Activated naive CD8-positive, alpha-beta T cell treated with anti-CD3 and anti-CD28 coated beads, Interleukin-2, amount 50 U/mL, for 24 hours (primary cell): ENCODE measurements around the gene ESPL1.

Experiments
- ATAC-seq: fragments of 150-1000 bp; cut with Tn5 transposase; one replicate; pipeline ENCODE4 v1.10.0; 2021
- DNase-seq: peaks from one replicate; pipeline ENCODE4 v3.0.0; 2021
- H3K27ac Mint-ChIP-seq: one replicate; pipeline ENCODE4 v1.8.0; 2021; ENCODE audit warnings: mild to moderate bottlenecking, mixed read lengths
- H3K27me3 Mint-ChIP-seq: one replicate; pipeline ENCODE4 v1.8.0; 2021; ENCODE audit warnings: mixed read lengths
- H3K36me3 Mint-ChIP-seq: one replicate; pipeline ENCODE4 v1.8.0; 2021; ENCODE audit warnings: low read depth, mixed read lengths
- H3K4me1 Mint-ChIP-seq: one replicate; pipeline ENCODE4 v1.8.0; 2021; ENCODE audit warnings: mixed read lengths
- H3K4me3 Mint-ChIP-seq: one replicate; pipeline ENCODE4 v1.8.0; 2021; ENCODE audit warnings: mild to moderate bottlenecking, moderate library complexity, mixed read lengths
- H3K9me3 Mint-ChIP-seq: one replicate; pipeline ENCODE4 v1.8.0; 2021; ENCODE audit warnings: mixed read lengths

ESPL1 gene

DNA sequence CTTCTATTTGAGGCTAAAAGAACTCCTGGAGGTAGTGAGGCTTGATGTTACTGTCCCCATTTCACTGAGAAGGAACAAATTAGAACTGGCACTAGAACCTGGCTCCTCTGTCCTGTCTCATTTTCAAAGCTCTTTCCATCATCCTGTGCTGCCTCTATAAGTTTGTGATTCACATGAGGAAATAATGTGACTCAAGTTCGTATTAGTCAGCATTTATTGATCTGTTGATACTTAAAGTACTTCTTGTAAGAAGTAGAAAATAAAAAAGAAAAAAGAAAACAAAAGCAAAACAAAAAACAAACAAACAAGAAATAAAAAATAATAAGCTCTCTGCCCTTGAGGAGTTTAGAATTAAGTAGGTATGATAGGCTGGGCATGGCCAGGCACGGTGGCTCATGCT is 2.3 kb upstream of the ESPL1 start:
- no peaks in the 10 kb centered on the region for H3K9me3 Mint-ChIP-seq
- H3K4me1 Mint-ChIP-seq, result peaks cover 38% of the 10 kb centered on the region
- DNase-seq, result no peak
- H3K4me3 Mint-ChIP-seq, result no peak overlapping the region
- no peaks in the 10 kb centered on the region for H3K27me3 Mint-ChIP-seq
- H3K36me3 Mint-ChIP-seq, result peaks cover 20% of the 10 kb centered on the region
- H3K27ac Mint-ChIP-seq, result no peak overlapping the region
- ATAC-seq, result no peak

DNA sequence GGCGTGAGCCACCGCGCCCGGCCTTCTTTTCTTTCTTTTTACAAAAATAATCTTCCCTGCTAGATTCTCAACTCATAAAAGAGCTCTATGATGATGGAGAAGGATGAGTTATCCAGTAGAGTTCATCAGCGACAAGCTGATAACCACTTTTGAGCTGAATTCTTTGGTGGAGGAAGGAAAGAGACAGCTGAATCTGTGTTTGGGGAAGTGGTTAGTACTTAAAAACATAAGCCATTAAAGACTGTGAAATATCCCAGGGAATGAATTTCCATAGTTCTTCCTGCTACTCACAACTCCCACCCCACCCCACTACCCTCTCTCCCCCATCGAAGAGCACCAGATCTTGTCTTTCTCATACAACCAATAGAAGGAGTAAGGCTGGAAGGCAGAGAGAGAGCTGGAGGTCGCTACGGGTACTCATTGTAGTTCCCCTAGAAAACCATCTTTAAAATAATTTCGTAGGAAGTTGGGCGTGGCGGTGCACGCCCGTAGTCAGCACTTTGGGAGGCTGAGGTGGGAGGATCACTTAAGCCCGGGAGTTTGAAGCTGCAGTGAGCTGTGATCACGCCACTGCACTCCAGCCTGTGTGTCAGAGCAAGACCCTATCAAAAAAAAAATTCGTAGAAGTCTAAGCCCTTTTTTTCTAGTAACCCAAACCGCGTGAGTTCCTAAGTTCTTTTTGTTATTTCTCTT is 647 bp upstream of the ESPL1 start:
- peak; percentile 59 for ATAC-seq
- H3K4me1 Mint-ChIP-seq, result peaks cover 42% of the 10 kb centered on the region
- peaks cover 30% of the 10 kb centered on the region for H3K36me3 Mint-ChIP-seq
- H3K9me3 Mint-ChIP-seq, result no peaks in the 10 kb centered on the region
- peak overlapping the region; percentile 99 for H3K27ac Mint-ChIP-seq
- no peaks in the 10 kb centered on the region for H3K27me3 Mint-ChIP-seq
- peak; percentile 51 for DNase-seq
- H3K4me3 Mint-ChIP-seq, result peak overlapping the region; percentile 100

GRCh38 chr12:53268630-53269562 is 797 bp downstream of the ESPL1 start:
- H3K27me3 Mint-ChIP-seq, result no peaks in the 10 kb centered on the region

DNA sequence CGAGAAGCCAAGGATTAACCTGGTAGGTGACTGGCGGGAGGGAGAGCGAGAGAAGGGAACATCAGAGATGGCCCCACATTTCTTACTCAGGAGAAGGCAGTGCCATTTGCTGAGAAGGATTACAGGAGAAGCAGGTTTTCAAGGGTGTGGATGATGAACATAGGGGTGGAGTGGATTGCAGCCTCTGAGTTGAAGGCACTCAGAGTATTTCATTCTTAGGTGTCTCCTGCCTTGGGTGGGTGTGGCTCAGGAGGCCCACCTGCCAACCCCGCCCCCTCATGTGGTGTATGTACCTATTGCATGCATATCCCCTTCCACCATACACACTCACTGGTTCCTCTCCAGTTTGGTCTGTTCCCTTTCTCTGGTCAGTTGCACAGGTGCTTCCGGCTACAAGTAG is 6.3 kb downstream of the ESPL1 start:
- H3K36me3 Mint-ChIP-seq, result peaks cover 49% of the 10 kb centered on the region

More at GRCh38 chr12:53268630-53269562, 797 bp downstream of the ESPL1 start:
- Mint-ChIP-seq H3K4me3 (peak overlapping the region; percentile 100), H3K9me3 (no peaks in the 10 kb centered on the region), H3K27ac (peak overlapping the region; percentile 99), H3K4me1 (peaks cover 42% of the 10 kb centered on the region), H3K36me3 (peaks cover 30% of the 10 kb centered on the region)
- DNase-seq, result no peak
- no peak for ATAC-seq

DNA sequence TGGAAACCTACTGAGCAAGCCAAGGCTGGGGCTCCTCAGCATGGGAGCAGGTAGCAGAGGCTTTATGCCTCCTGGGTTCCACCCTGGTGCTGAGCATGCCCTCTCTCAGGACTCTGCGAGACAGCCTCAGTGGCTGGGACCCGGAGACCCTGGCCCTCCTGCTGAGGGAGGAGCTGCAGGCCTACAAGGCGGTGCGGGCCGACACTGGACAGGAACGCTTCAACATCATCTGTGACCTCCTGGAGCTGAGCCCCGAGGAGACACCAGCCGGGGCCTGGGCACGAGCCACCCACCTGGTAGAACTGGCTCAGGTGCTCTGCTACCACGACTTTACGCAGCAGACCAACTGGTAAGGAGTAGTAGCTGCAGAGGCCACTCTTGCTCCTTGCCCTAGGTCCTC is 8.4 kb downstream of the ESPL1 start:
- Mint-ChIP-seq H3K4me1 (peaks cover 4% of the 10 kb centered on the region), H3K4me3 (no peak overlapping the region), H3K27me3 (no peaks in the 10 kb centered on the region), H3K9me3 (no peaks in the 10 kb centered on the region), H3K36me3 (peaks cover 45% of the 10 kb centered on the region), H3K27ac (no peak overlapping the region)
- DNase-seq (no peak), ATAC-seq (no peak)

More for the DNA sequence above, 6.3 kb downstream of the ESPL1 start:
- H3K27me3 Mint-ChIP-seq, result no peaks in the 10 kb centered on the region
- ATAC-seq (no peak), DNase-seq (no peak)
- H3K27ac Mint-ChIP-seq, result no peak overlapping the region
- H3K9me3 Mint-ChIP-seq, result no peaks in the 10 kb centered on the region
- H3K4me3 Mint-ChIP-seq, result no peak overlapping the region
- peaks cover 16% of the 10 kb centered on the region for H3K4me1 Mint-ChIP-seq

DNA sequence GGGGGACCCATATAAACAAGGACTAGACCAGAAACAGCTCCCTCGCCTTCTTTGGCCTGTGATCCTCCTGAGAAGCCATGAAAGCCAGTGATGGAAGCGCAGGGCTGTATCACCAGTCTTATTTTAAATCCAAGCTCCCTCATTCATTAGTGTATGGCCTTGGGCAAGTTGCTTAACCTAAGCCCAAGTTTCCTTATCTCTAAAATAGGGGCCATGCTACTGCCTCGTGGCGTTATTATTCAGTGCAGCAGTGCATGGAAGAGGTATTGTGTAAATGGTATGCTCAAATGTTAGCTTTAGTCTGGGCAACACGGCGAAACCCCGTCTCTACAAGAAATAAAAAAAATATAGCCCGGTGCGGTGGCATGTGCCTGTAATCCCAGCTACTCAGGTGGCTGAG is 9.9 kb downstream of the ESPL1 start:
- Mint-ChIP-seq H3K36me3 (peaks cover 53% of the 10 kb centered on the region), H3K27ac (no peak overlapping the region), H3K27me3 (no peaks in the 10 kb centered on the region), H3K9me3 (no peaks in the 10 kb centered on the region), H3K4me1 (no peaks in the 10 kb centered on the region), H3K4me3 (no peak overlapping the region)
- DNase-seq (no peak), ATAC-seq (no peak)

DNA sequence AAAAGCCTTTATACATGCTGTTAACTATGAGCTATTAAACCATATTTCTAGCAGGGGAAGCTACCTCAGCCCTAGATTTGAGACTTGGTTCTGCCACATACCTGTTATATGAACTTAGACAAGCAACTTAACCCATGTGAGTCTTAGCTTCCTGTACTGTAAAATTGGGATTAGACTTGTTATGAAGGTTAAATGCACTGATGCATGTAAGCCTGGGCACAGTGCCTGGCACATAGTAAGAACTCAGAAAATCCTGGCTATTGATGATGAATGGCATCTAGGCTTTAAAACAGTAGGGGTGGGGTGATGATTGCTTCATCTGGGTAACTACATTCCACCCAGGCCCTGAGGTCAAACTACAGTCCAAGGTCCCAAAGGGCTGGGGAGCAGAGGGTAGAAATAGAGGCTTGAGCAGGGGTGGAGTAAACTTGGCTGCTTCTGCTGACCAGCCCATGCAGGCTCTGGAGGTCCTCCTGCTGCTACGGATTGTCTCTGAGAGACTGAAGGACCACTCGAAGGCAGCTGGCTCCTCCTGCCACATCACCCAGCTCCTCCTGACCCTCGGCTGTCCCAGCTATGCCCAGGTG is 11.3 kb downstream of the ESPL1 start:
- no peak for ATAC-seq
- no peak overlapping the region for H3K27ac Mint-ChIP-seq

GRCh38 chr12:53279888-53280498 is 11.9 kb downstream of the ESPL1 start:
- no peak overlapping the region for H3K27ac Mint-ChIP-seq
- ATAC-seq, result no peak
- H3K4me3 Mint-ChIP-seq, result no peak overlapping the region
- H3K27me3 Mint-ChIP-seq, result no peaks in the 10 kb centered on the region
- no peak for DNase-seq
- H3K36me3 Mint-ChIP-seq, result peaks cover 57% of the 10 kb centered on the region
- H3K9me3 Mint-ChIP-seq, result no peaks in the 10 kb centered on the region
- H3K4me1 Mint-ChIP-seq, result no peaks in the 10 kb centered on the region

More for the DNA sequence above, 11.3 kb downstream of the ESPL1 start:
- Mint-ChIP-seq H3K9me3 (no peaks in the 10 kb centered on the region), H3K4me3 (no peak overlapping the region), H3K4me1 (no peaks in the 10 kb centered on the region), H3K27me3 (no peaks in the 10 kb centered on the region), H3K36me3 (peaks cover 59% of the 10 kb centered on the region)
- DNase-seq, result no peak

DNA sequence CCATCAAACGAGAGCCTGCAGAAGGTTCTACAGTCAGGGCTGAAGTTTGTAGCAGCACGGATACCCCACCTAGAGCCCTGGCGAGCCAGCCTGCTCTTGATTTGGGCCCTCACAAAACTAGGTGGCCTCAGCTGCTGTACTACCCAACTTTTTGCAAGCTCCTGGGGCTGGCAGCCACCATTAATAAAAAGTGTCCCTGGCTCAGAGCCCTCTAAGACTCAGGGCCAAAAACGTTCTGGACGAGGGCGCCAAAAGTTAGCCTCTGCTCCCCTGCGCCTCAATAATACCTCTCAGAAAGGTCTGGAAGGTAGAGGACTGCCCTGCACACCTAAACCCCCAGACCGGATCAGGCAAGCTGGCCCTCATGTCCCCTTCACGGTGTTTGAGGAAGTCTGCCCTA is 18.3 kb downstream of the ESPL1 start:
- Mint-ChIP-seq H3K27ac (no peak overlapping the region), H3K36me3 (peaks cover 61% of the 10 kb centered on the region), H3K4me1 (peaks cover 22% of the 10 kb centered on the region), H3K27me3 (no peaks in the 10 kb centered on the region), H3K9me3 (no peaks in the 10 kb centered on the region), H3K4me3 (no peak overlapping the region)
- DNase-seq (no peak), ATAC-seq (no peak)

DNA sequence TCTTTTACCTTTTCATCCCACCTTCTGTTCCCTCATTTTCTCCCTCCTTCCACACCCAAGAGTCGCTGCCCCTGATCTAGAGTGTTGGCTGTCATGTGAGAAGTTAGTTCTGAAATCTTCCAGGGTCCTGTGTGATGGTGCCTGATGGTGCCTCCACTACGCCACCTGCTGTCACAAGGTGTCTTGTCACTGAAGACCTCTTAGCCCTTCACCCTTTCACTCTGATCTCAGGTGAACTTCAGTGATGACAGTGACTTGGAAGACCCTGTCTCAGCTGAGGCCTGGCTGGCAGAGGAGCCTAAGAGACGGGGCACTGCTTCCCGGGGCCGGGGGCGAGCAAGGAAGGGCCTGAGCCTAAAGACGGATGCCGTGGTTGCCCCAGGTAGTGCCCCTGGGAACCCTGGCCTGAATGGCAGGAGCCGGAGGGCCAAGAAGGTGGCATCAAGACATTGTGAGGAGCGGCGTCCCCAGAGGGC is 19.7 kb downstream of the ESPL1 start:
- Mint-ChIP-seq H3K4me1 (peaks cover 26% of the 10 kb centered on the region), H3K4me3 (no peak overlapping the region), H3K27ac (peak overlapping the region; percentile 23), H3K36me3 (peaks cover 58% of the 10 kb centered on the region), H3K9me3 (no peaks in the 10 kb centered on the region), H3K27me3 (no peaks in the 10 kb centered on the region)
- peak; percentile 66 for DNase-seq
- ATAC-seq, result peak; percentile 71

GRCh38 chr12:53288322-53288721 is 20.2 kb downstream of the ESPL1 start:
- H3K4me1 Mint-ChIP-seq, result peaks cover 26% of the 10 kb centered on the region
- ATAC-seq, result no peak
- H3K36me3 Mint-ChIP-seq, result peaks cover 58% of the 10 kb centered on the region
- no peak for DNase-seq
- H3K27me3 Mint-ChIP-seq, result no peaks in the 10 kb centered on the region
- peak overlapping the region; percentile 23 for H3K27ac Mint-ChIP-seq
- no peaks in the 10 kb centered on the region for H3K9me3 Mint-ChIP-seq
- H3K4me3 Mint-ChIP-seq, result no peak overlapping the region

- Mint-ChIP-seq H3K9me3 (no peaks in the 10 kb centered on the region), H3K4me3 (no peak overlapping the region), H3K36me3 (peaks cover 55% of the 10 kb centered on the region), H3K27ac (peak overlapping the region; percentile 72), H3K4me1 (peaks cover 30% of the 10 kb centered on the region), H3K27me3 (no peaks in the 10 kb centered on the region)
- DNase-seq (no peak), ATAC-seq (no peak)
Measured at GRCh38 chr12:53289891-53290290, 21.8 kb downstream of the ESPL1 start.

GRCh38 chr12:53290661-53291060 is 22.6 kb downstream of the ESPL1 start:
- peak overlapping the region; percentile 72 for H3K27ac Mint-ChIP-seq
- H3K4me3 Mint-ChIP-seq, result peak overlapping the region; percentile 26
- H3K27me3 Mint-ChIP-seq, result no peaks in the 10 kb centered on the region
- H3K4me1 Mint-ChIP-seq, result peaks cover 36% of the 10 kb centered on the region
- H3K9me3 Mint-ChIP-seq, result no peaks in the 10 kb centered on the region
- H3K36me3 Mint-ChIP-seq, result peaks cover 58% of the 10 kb centered on the region
- DNase-seq, result no peak
- peak; percentile 25 for ATAC-seq

DNA sequence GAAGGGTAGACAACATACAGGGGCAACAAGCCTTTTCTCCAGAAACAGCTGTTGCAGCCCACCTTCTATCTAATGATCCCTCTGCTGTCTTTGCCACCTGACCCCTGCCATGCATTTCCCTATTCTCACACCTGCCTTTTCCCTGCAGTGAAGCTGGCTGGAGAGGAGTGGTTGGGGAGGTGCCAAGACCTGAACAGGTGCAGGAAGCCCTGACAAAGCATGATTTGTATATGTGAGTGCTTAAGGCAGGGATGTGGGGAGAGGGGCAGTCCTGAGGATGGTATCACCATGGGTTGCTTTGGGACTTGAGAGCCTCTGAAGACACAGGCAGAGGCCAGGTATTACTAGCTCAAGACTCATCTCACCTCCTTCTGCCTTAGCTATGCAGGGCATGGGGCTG is 24.3 kb downstream of the ESPL1 start:
- Mint-ChIP-seq H3K36me3 (peaks cover 67% of the 10 kb centered on the region), H3K4me3 (no peak overlapping the region), H3K9me3 (no peaks in the 10 kb centered on the region), H3K4me1 (peaks cover 51% of the 10 kb centered on the region), H3K27ac (no peak overlapping the region), H3K27me3 (no peaks in the 10 kb centered on the region)
- DNase-seq (no peak), ATAC-seq (no peak)
